WTC11 (cell line): ENCODE results near the gene BRINP1.

Experiments
- GRHL2 ChIP-seq: fragments of 250-450 bp; sonication (Bioruptor Pico); IDR thresholded peaks from 2 replicates; pipeline ENCODE4 v1.8.0; 2022; ENCODE audit warnings: mild to moderate bottlenecking, moderate library complexity; ENCODE audit not compliant: insufficient replicate concordance, severe bottlenecking
- SP1 ChIP-seq: sonication (generic); formaldehyde crosslinking; conservative IDR thresholded peaks from 2 replicates; pipeline ENCODE4 v1.8.1; 2022; ENCODE audit warnings: missing genetic modification reagents

- TF ChIP-seq GRHL2 (CRISPR knock-in tag) (no peak), SP1 (CRISPR knock-in tag) (no peak)
Observed at GRCh38 chr9:119282476-119283077, 86.7 kb downstream of the BRINP1 start.
